Osteoblast (primary cell): ENCODE measurements around the gene ATP2B2. TPM values are rescaled to one million over a fixed set of nuclear protein-coding genes. Genes with fewer than 3 reads are reported as not detected.

Experiments
- DNase-seq: peaks from one replicate; pipeline ENCODE4 v3.0.0; 2011; ENCODE audit warnings: low spot score, mixed read lengths; ENCODE audit not compliant: insufficient read length; ENCODE audit errors: missing footprints
- H2AFZ ChIP-seq: 2 replicates; pipeline ENCODE4 v1.6.0; 2011; ENCODE audit warnings: mild to moderate bottlenecking, low read length
- H3K27ac ChIP-seq: 2 replicates; pipeline ENCODE4 v1.5.1; 2011; ENCODE audit warnings: mild to moderate bottlenecking, low read depth, low read length, moderate library complexity
- H3K27me3 ChIP-seq: 2 replicates; pipeline ENCODE4 v1.6.0; 2012; ENCODE audit warnings: mild to moderate bottlenecking, control low read depth, inconsistent platforms, low read length, moderate library complexity; ENCODE audit not compliant: insufficient read depth
- H3K36me3 ChIP-seq: 2 replicates; pipeline ENCODE4 v1.5.1; 2011; ENCODE audit warnings: mild to moderate bottlenecking, low read length, control low read depth, moderate library complexity; ENCODE audit not compliant: insufficient read depth
- H3K4me1 ChIP-seq: 2 replicates; pipeline ENCODE4 v1.5.1; 2011; ENCODE audit warnings: mild to moderate bottlenecking, low read length, control low read depth, moderate library complexity; ENCODE audit not compliant: insufficient read depth
- H3K4me2 ChIP-seq: 2 replicates; pipeline ENCODE4 v1.6.0; 2011; ENCODE audit warnings: mild to moderate bottlenecking, low read length; ENCODE audit not compliant: insufficient read depth
- H3K4me3 ChIP-seq: fragments of 200-600 bp; sonication (generic); 3 replicates; pipeline ENCODE4 v1.5.1; 2012; ENCODE audit warnings: mild to moderate bottlenecking, low read length, inconsistent platforms; ENCODE audit not compliant: insufficient read depth
- H3K79me2 ChIP-seq: 2 replicates; pipeline ENCODE4 v1.6.0; 2012; ENCODE audit warnings: mild to moderate bottlenecking, low read length, control low read depth, inconsistent platforms; ENCODE audit not compliant: insufficient read depth
- H3K9me3 ChIP-seq: 2 replicates; pipeline ENCODE4 v1.5.1; 2011; ENCODE audit warnings: low read depth, low read length, control low read depth
- H4K20me1 ChIP-seq: 2 replicates; pipeline ENCODE4 v1.6.0; 2012; ENCODE audit warnings: mild to moderate bottlenecking, low read length, control low read depth; ENCODE audit not compliant: insufficient read depth
- CTCF ChIP-seq: IDR thresholded peaks from 2 replicates; pipeline ENCODE4 v1.5.1; 2011; ENCODE audit warnings: mild to moderate bottlenecking, low read depth, low read length, moderate library complexity; ENCODE audit errors: extremely low read depth
- total RNA-seq: library from RNA; depleted of rRNA; stranded (reverse); fragments of >200 nt; gene quantifications from 2 replicates; pipeline ENCODE4 v1.2.3, GENCODE V29; 2012

The ATP2B2 gene
- total RNA-seq, 1 donor = not detected

DNA sequence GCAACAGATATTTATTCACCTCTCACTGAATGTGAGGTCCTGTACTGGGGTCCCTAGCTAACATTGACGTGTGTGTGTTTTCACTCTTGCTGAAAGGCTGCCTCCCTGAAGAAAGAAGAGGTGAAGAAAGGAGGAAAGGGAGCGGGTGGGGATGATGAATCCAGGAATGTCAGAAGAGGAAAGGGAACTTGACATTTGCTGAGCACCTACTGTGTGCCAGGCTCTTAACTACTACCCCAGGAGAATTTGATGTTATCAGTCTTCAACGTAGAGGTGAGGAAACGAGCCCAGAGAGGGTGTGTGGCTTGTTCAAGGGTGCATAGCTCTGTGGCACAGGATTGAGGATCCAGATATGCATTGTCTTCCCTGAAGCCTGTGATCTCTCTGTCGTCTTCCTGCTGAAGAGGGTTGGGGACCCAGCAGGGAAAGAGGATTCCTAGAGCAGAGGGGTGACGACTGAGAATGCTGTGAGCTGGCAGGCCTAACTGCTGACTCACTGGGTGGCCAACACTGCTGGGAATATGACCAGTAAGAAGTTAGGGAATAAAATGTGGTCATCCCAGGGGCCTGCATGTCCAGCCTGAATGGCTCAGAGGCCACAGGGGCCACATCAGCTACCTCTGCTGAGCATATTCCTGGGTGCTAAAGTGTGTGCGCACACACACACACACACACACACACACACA is 6.6 kb upstream of the ATP2B2 start:
- Histone ChIP-seq H3K9me3 (no peaks in the 10 kb centered on the region), H3K79me2 (no peaks in the 10 kb centered on the region), H3K4me3 (no peak overlapping the region), H3K27me3 (peaks cover under 1% of the 10 kb centered on the region), H3K4me1 (peaks cover 10% of the 10 kb centered on the region), H4K20me1 (no peaks in the 10 kb centered on the region), H2AFZ (no peak overlapping the region), H3K36me3 (no peaks in the 10 kb centered on the region), H3K4me2 (no peak overlapping the region), H3K27ac (no peak overlapping the region)
- TF ChIP-seq CTCF = no peak
- peak; percentile 94 for DNase-seq

- Histone ChIP-seq H3K79me2 (no peaks in the 10 kb centered on the region), H3K27me3 (peaks cover 11% of the 10 kb centered on the region), H3K4me1 (peaks cover 10% of the 10 kb centered on the region), H3K9me3 (no peaks in the 10 kb centered on the region), H3K4me2 (no peak overlapping the region), H4K20me1 (no peaks in the 10 kb centered on the region), H3K4me3 (no peak overlapping the region), H3K36me3 (no peaks in the 10 kb centered on the region), H2AFZ (no peak overlapping the region), H3K27ac (no peak overlapping the region)
- TF ChIP-seq CTCF = no peak
- no peak for DNase-seq
These were observed 5.5 kb upstream of the ATP2B2 start for GRCh38 chr3:10510743-10511432.

GRCh38 chr3:10510086-10510742 is 4.8 kb upstream of the ATP2B2 start:
- Histone ChIP-seq H3K27ac (no peak overlapping the region), H3K4me3 (no peak overlapping the region), H3K4me2 (no peak overlapping the region), H3K9me3 (no peaks in the 10 kb centered on the region), H3K79me2 (no peaks in the 10 kb centered on the region), H3K27me3 (peaks cover 16% of the 10 kb centered on the region), H3K4me1 (peaks cover 10% of the 10 kb centered on the region), H2AFZ (no peak overlapping the region), H4K20me1 (no peaks in the 10 kb centered on the region), H3K36me3 (no peaks in the 10 kb centered on the region)
- DNase-seq = no peak
- no peak for TF ChIP-seq CTCF

- H3K36me3 ChIP-seq = no peaks in the 10 kb centered on the region
- no peak for TF ChIP-seq CTCF
- peaks cover 25% of the 10 kb centered on the region for H3K27me3 ChIP-seq
- H4K20me1 ChIP-seq = no peaks in the 10 kb centered on the region
- H3K79me2 ChIP-seq = no peaks in the 10 kb centered on the region
- no peak for DNase-seq
- no peak overlapping the region for H3K27ac ChIP-seq
- peaks cover 10% of the 10 kb centered on the region for H3K4me1 ChIP-seq
- H3K9me3 ChIP-seq = no peaks in the 10 kb centered on the region
- H3K4me3 ChIP-seq = no peak overlapping the region
- no peak overlapping the region for H3K4me2 ChIP-seq
- no peak overlapping the region for H2AFZ ChIP-seq
These were observed 3.9 kb upstream of the ATP2B2 start for GRCh38 chr3:10509325-10509724.
